Mesendoderm (in vitro differentiated cells): ENCODE measurements around the gene FCSK. TPM values are rescaled to one million over a fixed set of nuclear protein-coding genes. Genes with fewer than 3 reads are reported as not detected.
A peak's percentile ranks its signal among the peaks of the same experiment; 100 is the strongest.
"Not testable (repeated sequence)": the region's sequence is repeated elsewhere in the genome, so short reads cannot be mapped to it uniquely, and the experiment has no call there.

Experiments used
- DNase-seq: peaks from one replicate; pipeline ENCODE4 v3.0.0; 2013
- H2AK5ac ChIP-seq: 2 replicates; pipeline ENCODE4 v1.6.1; 2013; ENCODE audit warnings: low read length, inconsistent platforms
- H2BK120ac ChIP-seq: 2 replicates; pipeline ENCODE4 v1.6.1; 2013; ENCODE audit warnings: low read depth, mild to moderate bottlenecking, low read length, moderate library complexity, mixed read lengths
- H2BK15ac ChIP-seq: replicated peaks from 2 replicates; pipeline ENCODE4 v1.6.1; 2013; ENCODE audit warnings: low read depth, mild to moderate bottlenecking, moderate library complexity
- H2BK5ac ChIP-seq: 2 replicates; pipeline ENCODE4 v1.6.1; 2013; ENCODE audit warnings: low read length, inconsistent platforms
- H3K18ac ChIP-seq: 2 replicates; pipeline ENCODE4 v1.6.1; 2013; ENCODE audit warnings: mild to moderate bottlenecking, low read length, mixed read lengths
- H3K23ac ChIP-seq: one replicate; pipeline ENCODE4 v1.6.1; 2013; ENCODE audit warnings: low read length
- H3K27ac ChIP-seq: 2 replicates; pipeline ENCODE4 v1.5.1; 2013; ENCODE audit warnings: low read depth, mild to moderate bottlenecking, inconsistent platforms, low read length, moderate library complexity
- H3K27me3 ChIP-seq: 2 replicates; pipeline ENCODE4 v1.6.1; 2013; ENCODE audit warnings: low read length, control low read depth, mild to moderate bottlenecking, inconsistent platforms; ENCODE audit not compliant: insufficient read depth, poor library complexity
- H3K36me3 ChIP-seq: 2 replicates; pipeline ENCODE4 v1.6.1; 2013; ENCODE audit warnings: low read length, inconsistent platforms; ENCODE audit not compliant: control insufficient read depth, insufficient read depth
- H3K4ac ChIP-seq: one replicate; pipeline ENCODE4 v1.6.1; 2013; ENCODE audit warnings: low read depth, mild to moderate bottlenecking, low read length, moderate library complexity
- H3K4me1 ChIP-seq: 2 replicates; pipeline ENCODE4 v1.6.1; 2013; ENCODE audit warnings: low read depth, low read length, inconsistent platforms; ENCODE audit not compliant: control insufficient read depth
- H3K4me2 ChIP-seq: 2 replicates; pipeline ENCODE4 v1.6.1; 2013; ENCODE audit warnings: low read length
- H3K4me3 ChIP-seq: 2 replicates; pipeline ENCODE4 v1.5.1; 2013; ENCODE audit warnings: mild to moderate bottlenecking, low read length
- H3K56ac ChIP-seq: one replicate; pipeline ENCODE4 v1.6.1; 2013; ENCODE audit warnings: low read length
- H3K79me1 ChIP-seq: 2 replicates; pipeline ENCODE4 v1.6.1; 2013; ENCODE audit warnings: low read length, inconsistent platforms
- H3K79me2 ChIP-seq: 2 replicates; pipeline ENCODE4 v1.6.1; 2013; ENCODE audit warnings: mild to moderate bottlenecking, low read length; ENCODE audit not compliant: control insufficient read depth, insufficient read depth
- H3K9ac ChIP-seq: 2 replicates; pipeline ENCODE4 v1.6.1; 2013; ENCODE audit warnings: low read length, inconsistent platforms
- H4K5ac ChIP-seq: one replicate; pipeline ENCODE4 v1.6.1; 2013; ENCODE audit warnings: low read length
- H4K8ac ChIP-seq: one replicate; pipeline ENCODE4 v1.6.1; 2013; ENCODE audit warnings: low read depth, mild to moderate bottlenecking, control low read depth, low read length, moderate library complexity
- WGBS: extraction: QIAGEN DNeasy Blood & Tissue Kit; methylation state at CpG from one replicate; pipeline ENCODE4 v1.1.7; 2013; ENCODE audit warnings: low lambda C conversion rate, missing lambda C conversion rate; ENCODE audit not compliant: insufficient coverage; ENCODE audit errors: extremely low coverage; 5-methylcytosine and 5-hydroxymethylcytosine counted together
- polyA plus RNA-seq, 2 experiments: library from polyadenylated mRNA; stranded (reverse); fragments of 200-250 nt; gene quantifications; one replicate each; pipeline ENCODE4 v1.2.3, GENCODE V29; 2013

FCSK gene
- 1.4 TPM for polyA plus RNA-seq (2013, experiment 1 of 2)
- polyA plus RNA-seq (2013, experiment 2 of 2): 1.4 TPM

DNA sequence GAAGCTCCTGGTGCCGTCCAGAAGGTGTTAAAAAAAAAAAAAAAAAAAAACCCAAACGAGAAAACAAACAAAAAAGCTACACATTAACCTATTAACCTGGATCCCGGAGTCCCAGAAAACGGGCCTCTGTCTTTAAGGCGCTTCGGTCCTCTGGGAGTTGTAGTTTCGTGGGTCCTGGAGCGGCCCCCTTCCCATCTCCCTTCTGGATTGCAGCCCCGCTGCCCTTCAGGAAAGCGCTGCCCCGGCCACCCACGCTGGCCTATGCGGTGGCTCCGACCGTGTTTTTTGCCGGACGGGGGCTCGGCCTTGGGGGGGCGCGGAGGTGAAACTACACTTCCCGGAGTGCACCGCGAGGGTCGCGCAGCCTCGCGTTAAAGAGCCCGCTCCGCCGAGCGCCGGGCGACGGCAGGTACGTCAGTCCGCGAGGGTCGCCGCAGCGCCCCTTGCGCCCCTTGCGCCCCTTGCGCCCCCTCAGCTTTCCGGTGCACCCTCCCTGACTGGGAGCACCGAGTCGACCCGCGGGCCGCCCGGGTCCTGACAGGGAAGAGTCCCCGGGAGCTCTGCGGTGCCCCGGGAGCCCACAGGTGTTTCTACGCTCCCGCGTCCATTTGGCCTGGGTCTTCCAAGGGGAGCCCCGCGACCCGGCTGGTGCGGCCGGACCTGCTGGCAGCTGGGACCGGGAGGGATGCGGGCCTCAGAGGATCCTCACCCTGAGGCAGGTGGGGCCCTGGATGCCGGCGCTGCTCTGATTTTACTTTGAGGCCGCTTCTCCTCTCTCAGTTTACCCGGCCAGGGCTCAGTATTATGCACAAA lies at the start of gene FCSK:
Gene FCSK, plus strand, starts transcription at position 374 of the 813 bp plus-strand sequence. CDS start 8,596 bp downstream, outside the sequence.
- Histone ChIP-seq H3K4ac (peak within 1 kb of the TSS; percentile 5), H3K79me1 (no peaks in the 10 kb centered on the region), H2BK120ac (peak within 1 kb of the TSS; percentile 97), H4K8ac (peak within 1 kb of the TSS; percentile 99), H3K27ac (peak within 1 kb of the TSS; percentile 98), H3K56ac (peak within 1 kb of the TSS; percentile 93), H3K4me2 (peak within 1 kb of the TSS; percentile 53), H3K27me3 (no peaks in the 10 kb centered on the region), H3K23ac (no peak within 1 kb of the TSS), H3K79me2 (no peaks in the 10 kb centered on the region), H2AK5ac (no peak within 1 kb of the TSS), H4K5ac (no peak within 1 kb of the TSS), H3K9ac (peak within 1 kb of the TSS; percentile 87), H3K36me3 (no peaks in the 10 kb centered on the region), H3K18ac (peak within 1 kb of the TSS; percentile 86), H3K4me3 (peak within 1 kb of the TSS; percentile 66), H3K4me1 (no peaks in the 10 kb centered on the region), H2BK15ac (no peak within 1 kb of the TSS), H2BK5ac (peak within 1 kb of the TSS; percentile 97)
- no CpG with 5 or more reads among the region's 67 CpGs for WGBS
- peak; percentile 88 for DNase-seq

GRCh38 chr16:70406104-70406503 lies 48.3 kb upstream of the FCSK start:
- no CpG with 5 or more reads among the region's 5 CpGs for WGBS
- H3K36me3 ChIP-seq, H3K18ac ChIP-seq, H3K27me3 ChIP-seq, H4K5ac ChIP-seq, DNase-seq, H2BK120ac ChIP-seq, H2BK5ac ChIP-seq, H2BK15ac ChIP-seq, H3K27ac ChIP-seq, H2AK5ac ChIP-seq, H4K8ac ChIP-seq, H3K4ac ChIP-seq, H3K4me2 ChIP-seq, H3K4me3 ChIP-seq, H3K4me1 ChIP-seq, H3K9ac ChIP-seq, H3K23ac ChIP-seq, H3K56ac ChIP-seq: not testable (repeated sequence)
- peaks cover 11% of the 10 kb centered on the region for H3K79me2 ChIP-seq
- H3K79me1 ChIP-seq: peaks cover 14% of the 10 kb centered on the region

DNA sequence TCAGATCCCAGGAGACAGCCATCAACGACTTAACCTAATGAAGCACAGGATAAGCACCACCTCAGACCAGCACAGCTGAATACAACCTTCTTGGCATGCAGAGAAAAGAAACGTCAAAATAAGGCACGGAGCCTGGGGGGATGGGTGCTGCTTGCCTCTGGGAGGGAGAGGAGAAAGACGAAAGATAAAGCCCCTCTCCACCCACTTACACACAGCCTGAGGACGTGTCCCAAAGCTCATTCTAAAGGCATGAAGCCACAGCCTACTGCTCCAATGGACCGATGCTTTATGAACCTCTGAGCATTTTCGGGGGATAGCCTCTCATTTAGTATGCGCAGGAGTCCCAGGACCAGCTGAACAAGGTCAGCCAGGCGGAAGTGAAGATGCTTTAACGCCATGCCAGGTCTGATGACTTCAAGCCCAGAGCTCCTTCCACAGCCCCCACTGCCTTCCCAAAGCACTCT lies 46.6 kb upstream of the FCSK start:
- DNase-seq: no peak
- Histone ChIP-seq H2BK15ac (no peak overlapping the region), H3K56ac (no peak overlapping the region)

GRCh38 chr16:70410734-70411133 lies 43.7 kb upstream of the FCSK start:
- no peak overlapping the region for H3K56ac ChIP-seq
- WGBS: no CpG with 5 or more reads among the region's 6 CpGs
- no peak for DNase-seq
- H3K9ac ChIP-seq: no peak overlapping the region
- no peak overlapping the region for H2BK5ac ChIP-seq
- peaks cover 4% of the 10 kb centered on the region for H3K4me1 ChIP-seq
- no peak overlapping the region for H3K18ac ChIP-seq
- no peaks in the 10 kb centered on the region for H3K27me3 ChIP-seq
- no peak overlapping the region for H3K4me3 ChIP-seq
- H3K4ac ChIP-seq: no peak overlapping the region
- no peak overlapping the region for H4K8ac ChIP-seq
- peaks cover 6% of the 10 kb centered on the region for H3K79me1 ChIP-seq
- H4K5ac ChIP-seq: no peak overlapping the region
- H2BK15ac ChIP-seq: no peak overlapping the region
- peaks cover 4% of the 10 kb centered on the region for H3K79me2 ChIP-seq
- H3K36me3 ChIP-seq: no peaks in the 10 kb centered on the region
- H3K23ac ChIP-seq: no peak overlapping the region
- no peak overlapping the region for H3K4me2 ChIP-seq
- H3K27ac ChIP-seq: no peak overlapping the region
- no peak overlapping the region for H2AK5ac ChIP-seq
- no peak overlapping the region for H2BK120ac ChIP-seq

More for the DNA sequence above, 46.6 kb upstream of the FCSK start:
- Histone ChIP-seq H3K4me3 (no peak overlapping the region), H3K27ac (no peak overlapping the region), H3K79me1 (peaks cover 14% of the 10 kb centered on the region), H4K5ac (no peak overlapping the region), H3K36me3 (no peaks in the 10 kb centered on the region), H4K8ac (no peak overlapping the region), H3K27me3 (no peaks in the 10 kb centered on the region), H3K9ac (no peak overlapping the region), H2BK120ac (no peak overlapping the region), H3K4me1 (peaks cover 9% of the 10 kb centered on the region), H3K4me2 (no peak overlapping the region), H3K18ac (peak overlapping the region; percentile 10), H3K79me2 (peaks cover 13% of the 10 kb centered on the region), H3K23ac (no peak overlapping the region), H2AK5ac (no peak overlapping the region), H2BK5ac (no peak overlapping the region), H3K4ac (no peak overlapping the region)
- whole genome bisulfite sequencing: no CpG with 5 or more reads among the region's 10 CpGs

- no peak overlapping the region for H4K5ac ChIP-seq
- no peaks in the 10 kb centered on the region for H3K27me3 ChIP-seq
- H3K4me3 ChIP-seq: no peak overlapping the region
- H3K4me1 ChIP-seq: peaks cover 6% of the 10 kb centered on the region
- H3K79me1 ChIP-seq: peaks cover 15% of the 10 kb centered on the region
- DNase-seq: no peak
- no peak overlapping the region for H2AK5ac ChIP-seq
- H3K36me3 ChIP-seq: no peaks in the 10 kb centered on the region
- no peak overlapping the region for H2BK120ac ChIP-seq
- WGBS: no CpG with 5 or more reads among the region's 8 CpGs
- no peak overlapping the region for H3K9ac ChIP-seq
- H3K4me2 ChIP-seq: no peak overlapping the region
- no peak overlapping the region for H3K23ac ChIP-seq
- no peak overlapping the region for H3K56ac ChIP-seq
- peaks cover 12% of the 10 kb centered on the region for H3K79me2 ChIP-seq
- no peak overlapping the region for H4K8ac ChIP-seq
- no peak overlapping the region for H2BK5ac ChIP-seq
- H3K18ac ChIP-seq: no peak overlapping the region
- no peak overlapping the region for H2BK15ac ChIP-seq
- H3K27ac ChIP-seq: no peak overlapping the region
- H3K4ac ChIP-seq: no peak overlapping the region
Measured at GRCh38 chr16:70412385-70412784, 42.0 kb upstream of the FCSK start.
